HepG2 (cell line): ENCODE results near the gene TRPV2. TPM values are rescaled to one million over a fixed set of nuclear protein-coding genes. Genes with fewer than 3 reads are reported as not detected.

ENCODE experiments used
- ATF3 ChIP-seq: sonication (generic); formaldehyde crosslinking; IDR thresholded peaks from 2 replicates; pipeline ENCODE4 v1.4.0; 2020; ENCODE audit warnings: missing genetic modification reagents
- ATF4 ChIP-seq, 2 experiments: fragments of 450-650 bp in 1 of 2; sonication (generic) in 1 of 2; formaldehyde crosslinking; IDR thresholded peaks; 2 replicates each; pipeline versions ENCODE4 v1.5.0 to v1.8.0; 2020 to 2022; ENCODE audit warnings: mild to moderate bottlenecking in 1 of 2, missing genetic modification reagents in 1 of 2
- BRF2 ChIP-seq: sonication (generic); formaldehyde crosslinking; IDR thresholded peaks from 2 replicates; pipeline ENCODE4 v1.8.1; 2022; ENCODE audit warnings: mild to moderate bottlenecking, missing genetic modification reagents
- FOXC1 ChIP-seq: sonication (generic); formaldehyde crosslinking; IDR thresholded peaks from 2 replicates; pipeline ENCODE4 v1.8.0; 2022; ENCODE audit warnings: mild to moderate bottlenecking, missing genetic modification reagents, borderline replicate concordance
- KDM1A ChIP-seq: IDR thresholded peaks from 2 replicates; pipeline ENCODE4 v1.6.1; 2016; ENCODE audit warnings: missing compliant biosample characterization
- MEIS1 ChIP-seq: sonication (generic); formaldehyde crosslinking; IDR thresholded peaks from 2 replicates; pipeline ENCODE4 v1.9.0; 2021; ENCODE audit warnings: mild to moderate bottlenecking, missing genetic modification reagents, moderate library complexity, borderline replicate concordance
- PRDM4 ChIP-seq: sonication (generic); formaldehyde crosslinking; IDR thresholded peaks from 2 replicates; pipeline ENCODE4 v1.9.0; 2021; ENCODE audit warnings: missing genetic modification reagents, borderline replicate concordance
- RFX5 ChIP-seq: IDR thresholded peaks from 2 replicates; pipeline ENCODE4 v1.6.1; 2011; ENCODE audit warnings: low read depth, low read length, improper control_type of control experiment
- SMARCE1 ChIP-seq: fragments of 450-650 bp; IDR thresholded peaks from 2 replicates; pipeline ENCODE4 v1.6.1; 2017; ENCODE audit warnings: borderline replicate concordance
- SMC3 ChIP-seq: IDR thresholded peaks from 2 replicates; pipeline ENCODE4 v1.6.1; 2011; ENCODE audit warnings: low read length, improper control_type of control experiment
- SPEN ChIP-seq: sonication (generic); formaldehyde crosslinking; IDR thresholded peaks from 2 replicates; pipeline ENCODE4 v1.5.1; 2020; ENCODE audit warnings: low read depth, mild to moderate bottlenecking, missing genetic modification reagents
- TBX2 ChIP-seq: sonication (generic); formaldehyde crosslinking; IDR thresholded peaks from 2 replicates; pipeline ENCODE4 v1.5.0; 2020; ENCODE audit warnings: missing genetic modification reagents, mild to moderate bottlenecking, borderline replicate concordance
- TCF7L2 ChIP-seq: IDR thresholded peaks from 2 replicates; pipeline ENCODE4 v1.6.1; 2011; ENCODE audit warnings: mild to moderate bottlenecking, low read depth, low read length, moderate library complexity
- ZBTB43 ChIP-seq: sonication (generic); formaldehyde crosslinking; conservative IDR thresholded peaks from 2 replicates; pipeline ENCODE4 v1.4.0; 2020; ENCODE audit warnings: missing genetic modification reagents
- ZEB1 ChIP-seq: IDR thresholded peaks from 2 replicates; pipeline ENCODE4 v1.6.1; 2012; ENCODE audit warnings: mild to moderate bottlenecking, low read depth, inconsistent platforms; ENCODE audit not compliant: insufficient replicate concordance
- ZNF282 ChIP-seq: fragments of 450-650 bp; IDR thresholded peaks from 2 replicates; pipeline ENCODE4 v1.6.1; 2018; ENCODE audit not compliant: partially characterized antibody
- ZNF333 ChIP-seq: sonication (generic); formaldehyde crosslinking; IDR thresholded peaks from 2 replicates; pipeline ENCODE4 v1.4.0; 2020; ENCODE audit warnings: mild to moderate bottlenecking, missing genetic modification reagents, borderline replicate concordance
- ZNF543 ChIP-seq: sonication (generic); formaldehyde crosslinking; IDR thresholded peaks from 2 replicates; pipeline ENCODE4 v1.4.0; 2020; ENCODE audit warnings: mild to moderate bottlenecking, missing genetic modification reagents
- ZNF557 ChIP-seq: sonication (generic); formaldehyde crosslinking; IDR thresholded peaks from 2 replicates; pipeline ENCODE4 v1.4.0; 2020; ENCODE audit warnings: missing genetic modification reagents
- ZNF597 ChIP-seq: sonication (generic); formaldehyde crosslinking; IDR thresholded peaks from 2 replicates; pipeline ENCODE4 v1.5.0; 2020; ENCODE audit warnings: missing genetic modification reagents
- ZNF777 ChIP-seq: sonication (generic); formaldehyde crosslinking; IDR thresholded peaks from 2 replicates; pipeline ENCODE4 v1.4.0; 2020; ENCODE audit warnings: missing genetic modification reagents
- polyA plus RNA-seq, 8 experiments: library from polyadenylated mRNA; depleted of rRNA in 3 of 8; stranded (reverse) in 7 of 8; unstranded in 1 of 8; fragments of >200 nt; fragmentation: Illumina TruSeq in 4 of 8; extraction: Trizol in 4 of 8; gene quantifications; 2 replicates each; pipeline versions ENCODE4 v1.2.1 to v1.2.3, GENCODE V29; 2011 to 2016; ENCODE audit warnings: low read depth in 4 of 8, missing spikeins in 1 of 8, mixed read lengths in 1 of 8; ENCODE audit not compliant: insufficient read depth in 1 of 8
- total RNA-seq, 5 experiments: library from RNA; depleted of rRNA; stranded (reverse); fragments of >200 nt; fragmentation: Illumina TruSeq; extraction: Trizol; gene quantifications; 2 replicates each; pipeline ENCODE4 v1.2.3, GENCODE V29; 2016; ENCODE audit warnings: low read depth in 1 of 5

TRPV2 gene
- total and polyA plus RNA-seq, 2 of the 13 experiments (the other 11 are each of a cell fraction or from before 2014, with no cell fraction given), result 13.6 to 21.3 TPM

GRCh38 chr17:16438557-16439302, 23.4 kb downstream of the TRPV2 start (continued):
- TF ChIP-seq KDM1A (CRISPR knock-in tag) (no peak), SMARCE1 (no peak), ZNF777 (CRISPR knock-in tag) (no peak; the same call in 1 of the 2 replicates), ZNF557 (CRISPR knock-in tag) (no peak), TBX2 (CRISPR knock-in tag) (peak; percentile 85; the same call in 1 of the 2 replicates), ZBTB43 (CRISPR knock-in tag) (0 out of 2 replicates have a peak, but pooled peaks have one; percentile 39), ZNF543 (CRISPR knock-in tag) (no peak), SPEN (CRISPR knock-in tag) (peak; percentile 84), FOXC1 (CRISPR knock-in tag) (peak; percentile 74; the same call in 1 of the 2 replicates), MEIS1 (peak; percentile 47), TCF7L2 (no peak), ATF3 (CRISPR knock-in tag) (no peak), PRDM4 (CRISPR knock-in tag) (no peak), ATF4 (CRISPR knock-in tag; IDR thresholded peaks at IDR 0.05) (no peak), SMC3 (no peak), ZNF597 (CRISPR knock-in tag) (no peak), BRF2 (CRISPR knock-in tag) (no peak), RFX5 (0 out of 2 replicates have a peak, but pooled peaks have one; percentile 49), ZEB1 (no peak), ZNF333 (CRISPR knock-in tag) (no peak), ZNF282 (no peak)
